AG09309 (cell line): ENCODE data around the gene MORN2.
A peak's percentile ranks its signal among the peaks of the same experiment; 100 is the strongest.
"Not testable (repeated sequence)": the region's sequence is repeated elsewhere in the genome, so short reads cannot be mapped to it uniquely, and the experiment has no call there.

ENCODE experiments used
- DNase-seq: peaks from one replicate; pipeline ENCODE4 v3.0.0-alpha.2; 2010; ENCODE audit warnings: low read depth
- H3K4me3 ChIP-seq: 2 replicates; pipeline ENCODE4 v1.5.1; 2011; ENCODE audit warnings: mild to moderate bottlenecking, low read depth, low read length, moderate library complexity; ENCODE audit not compliant: control insufficient read depth
- CTCF ChIP-seq: IDR thresholded peaks from 2 replicates; pipeline ENCODE4 v1.5.1; 2011; ENCODE audit warnings: mild to moderate bottlenecking, low read depth, low read length, inconsistent platforms; ENCODE audit not compliant: insufficient read depth, control insufficient read depth; ENCODE audit errors: missing control alignments

The MORN2 gene

GRCh38 chr2:38875576-38876367 lies at the start of gene MORN2, which contains the start of gene DHX57:
TSS of gene MORN2 (plus strand) at chr2:38875976.
TSS of gene DHX57 (minus strand) at chr2:38875934. CDS start at chr2:38868405, 7,529 bp downstream.
- TF ChIP-seq CTCF: no peak
- H3K4me3 ChIP-seq: peak within 1 kb of the TSS; percentile 75
- peak; percentile 13 for DNase-seq

- peak; percentile 48 for DNase-seq
- not testable (repeated sequence) for H3K4me3 ChIP-seq
These were observed 48.1 kb upstream of the MORN2 start for GRCh38 chr2:38827539-38828145.

- DNase-seq: no peak
- no peak overlapping the region for H3K4me3 ChIP-seq
- no peak for TF ChIP-seq CTCF
These were observed 47.3 kb upstream of the MORN2 start for GRCh38 chr2:38828460-38828859.

- no peak overlapping the region for H3K4me3 ChIP-seq
- TF ChIP-seq CTCF: no peak
- no peak for DNase-seq
These were observed 45.8 kb upstream of the MORN2 start for GRCh38 chr2:38829971-38830370.

GRCh38 chr2:38830526-38831159 lies 45.1 kb upstream of the MORN2 start:
- no peak for DNase-seq
- no peak for TF ChIP-seq CTCF
- H3K4me3 ChIP-seq: no peak overlapping the region

- no peak for DNase-seq
- TF ChIP-seq CTCF: peak; percentile 36
- no peak overlapping the region for H3K4me3 ChIP-seq
These were observed 40.7 kb upstream of the MORN2 start for GRCh38 chr2:38835015-38835601.

- TF ChIP-seq CTCF: no peak
- DNase-seq: no peak
- H3K4me3 ChIP-seq: no peak overlapping the region
These were observed 39.8 kb upstream of the MORN2 start for GRCh38 chr2:38835990-38836389.
